Coronary artery (tissue), 2 donors: ENCODE measurements around the gene EIF5AL1.
"Not testable (repeated sequence)": the region's sequence is repeated elsewhere in the genome, so short reads cannot be mapped to it uniquely, and the experiment has no call there.

ENCODE experiments used
- DNase-seq: peaks from one replicate; pipeline ENCODE4 v3.0.0-alpha.2; 2017; ENCODE audit warnings: low spot score
- H3K27ac ChIP-seq, 2 donors: fragments of 200-600 bp; sonication (generic); one replicate each; pipeline ENCODE4 v1.5.1; 2016 to 2019
- H3K4me3 ChIP-seq: fragments of 200-600 bp; sonication (generic); 2 replicates; pipeline ENCODE4 v1.5.1; 2016; ENCODE audit warnings: mild to moderate bottlenecking, moderate library complexity
- TF ChIP-seq, protein P1 (sequence below): fragments of 200-600 bp; sonication (generic); IDR thresholded peaks from one replicate; pipeline ENCODE4 v1.5.1; 2019; ENCODE audit warnings: antibody characterized with exemption

EIF5AL1 gene

DNA sequence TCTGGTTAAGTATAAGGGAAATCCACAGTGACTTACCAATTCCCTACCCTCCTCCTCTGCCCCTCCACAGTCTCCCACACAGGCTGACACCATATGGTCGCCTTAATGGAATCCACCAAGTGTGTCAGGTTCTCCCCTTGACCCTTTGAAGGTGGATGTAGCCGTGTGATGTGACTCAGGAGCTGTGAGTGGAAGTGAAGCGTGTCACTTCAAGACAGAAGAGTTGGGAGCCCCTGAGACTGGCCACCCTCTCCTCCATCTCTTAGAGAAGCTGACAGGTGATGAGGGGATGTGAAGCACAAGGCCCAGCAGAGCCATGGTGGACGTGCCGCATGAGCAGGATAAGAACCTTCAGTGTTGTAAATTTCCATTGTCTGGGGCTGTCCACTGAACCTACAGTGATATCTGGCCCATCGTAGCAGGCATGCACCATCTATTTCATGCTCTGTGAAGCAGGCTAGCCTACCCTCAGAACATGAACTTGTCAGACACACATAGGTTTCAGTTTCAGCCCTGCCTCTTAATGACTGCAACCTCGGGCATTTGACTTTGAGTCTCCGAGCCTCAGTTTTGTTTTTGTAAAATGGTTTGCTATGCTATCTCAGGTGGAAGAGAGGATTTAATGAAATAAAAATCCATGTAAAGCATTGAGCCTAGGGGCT is 12.8 kb downstream of the EIF5AL1 start:
- not testable (repeated sequence) for DNase-seq, H3K27ac ChIP-seq, H3K4me3 ChIP-seq

DNA sequence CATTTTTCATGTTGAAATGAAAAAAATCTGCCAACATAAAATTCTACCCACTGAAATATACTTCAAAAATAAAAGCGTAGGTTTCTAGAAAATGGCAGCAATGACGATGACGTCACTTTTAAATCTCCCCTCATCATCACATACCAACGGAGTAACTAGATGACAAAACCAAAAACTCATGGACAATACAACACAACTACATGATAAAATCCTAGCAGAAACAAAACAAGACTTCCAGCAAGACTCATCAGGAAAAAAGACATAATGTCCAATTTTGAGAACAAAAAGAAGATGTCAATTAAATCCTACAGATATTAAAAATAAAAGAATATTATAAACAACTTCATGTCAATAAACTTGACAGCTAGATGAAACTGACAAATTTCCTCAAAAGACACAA is 15.9 kb downstream of the EIF5AL1 start:
- not testable (repeated sequence) for DNase-seq, H3K27ac ChIP-seq, H3K4me3 ChIP-seq

DNA sequence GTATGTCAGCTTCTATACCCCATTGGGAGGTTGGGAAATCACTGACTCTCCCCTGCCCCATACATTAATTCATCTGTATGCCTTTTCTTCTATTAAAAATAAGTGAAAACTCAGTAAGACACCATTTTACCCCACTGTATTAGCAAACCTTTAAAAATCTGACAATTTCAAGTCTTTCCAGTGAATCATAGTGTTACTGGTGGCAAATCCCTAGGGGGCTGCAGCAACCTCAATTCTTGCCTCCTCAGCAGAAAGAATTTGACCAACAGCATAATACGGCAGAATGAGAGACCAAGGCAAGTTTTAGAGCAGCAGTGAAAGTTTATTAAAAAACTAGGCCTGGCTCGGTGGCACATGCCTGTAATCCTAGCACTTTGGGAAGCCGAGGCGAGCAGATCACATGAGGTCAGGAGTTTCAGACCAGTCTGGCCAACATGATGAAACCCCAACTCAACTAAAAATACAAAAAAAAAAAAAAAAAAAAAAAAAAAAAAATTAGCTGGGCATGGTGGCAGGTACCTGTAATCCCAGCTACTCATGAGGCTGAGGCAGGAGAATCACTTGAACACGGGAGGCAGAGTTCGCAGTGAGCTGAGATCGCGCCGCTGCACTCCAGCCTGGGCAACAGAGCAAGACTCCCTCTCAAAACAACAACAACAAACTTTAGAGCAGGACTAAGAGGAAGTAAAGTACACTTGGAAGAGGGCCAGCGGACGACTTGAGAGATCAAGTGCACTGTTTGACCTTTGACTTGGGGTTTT is 21.0 kb downstream of the EIF5AL1 start:
- DNase-seq, H3K27ac ChIP-seq, H3K4me3 ChIP-seq: not testable (repeated sequence)

DNA sequence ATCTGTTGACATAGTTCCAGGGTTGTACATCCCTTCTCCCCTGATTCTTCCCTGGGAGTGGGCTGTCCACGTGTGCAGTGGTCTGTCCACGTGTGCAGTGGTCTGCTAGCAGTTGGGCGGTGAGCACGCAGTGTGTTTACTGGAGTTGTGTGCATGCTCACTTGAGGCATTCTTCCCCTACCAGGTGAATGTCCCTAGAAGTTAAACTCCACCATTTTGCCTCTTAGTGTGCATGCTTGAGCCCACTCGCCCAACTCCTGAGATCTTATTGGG is 21.5 kb downstream of the EIF5AL1 start:
- not testable (repeated sequence) for H3K27ac ChIP-seq, DNase-seq, H3K4me3 ChIP-seq

DNA sequence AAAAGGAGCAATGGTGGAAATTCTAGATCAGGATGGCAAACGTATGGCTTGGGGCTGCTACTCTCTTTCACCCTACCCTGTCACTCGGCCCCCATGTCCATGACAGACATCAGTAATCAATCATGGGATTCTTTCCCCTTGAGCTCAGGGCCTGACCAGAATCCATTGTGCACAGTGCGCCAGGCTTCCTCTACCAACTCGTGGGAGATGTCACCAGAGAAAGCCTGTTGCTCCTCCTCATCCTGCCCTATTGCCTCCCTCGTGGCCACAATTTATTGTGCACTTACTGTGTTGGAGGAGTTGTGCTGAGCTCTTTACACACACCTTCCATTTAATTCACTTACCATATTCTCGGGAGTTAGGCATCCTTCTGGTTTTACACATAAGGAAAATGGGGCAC is 26.0 kb downstream of the EIF5AL1 start:
- not testable (repeated sequence) for H3K4me3 ChIP-seq, H3K27ac ChIP-seq, DNase-seq

DNA sequence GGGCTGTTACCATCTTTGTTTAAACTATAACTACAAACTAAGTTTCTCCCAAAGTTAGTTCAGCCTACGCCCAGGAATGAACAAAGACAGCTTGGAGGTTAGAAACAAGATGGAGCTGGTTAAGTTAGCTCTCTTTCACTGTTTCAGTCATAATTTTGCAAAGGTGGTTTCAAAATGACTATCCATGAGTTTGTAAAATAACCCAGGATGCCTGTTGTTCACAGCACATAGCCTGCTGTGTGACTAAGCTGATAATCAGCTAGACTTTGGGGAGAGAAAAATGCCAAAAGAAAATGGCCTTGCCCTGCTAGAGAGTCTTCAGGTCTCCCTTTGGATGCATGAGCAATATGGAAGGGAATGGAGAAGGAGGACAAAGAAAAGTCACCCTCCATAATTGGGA is 28.6 kb downstream of the EIF5AL1 start:
- H3K27ac ChIP-seq, DNase-seq, H3K4me3 ChIP-seq: not testable (repeated sequence)

DNA sequence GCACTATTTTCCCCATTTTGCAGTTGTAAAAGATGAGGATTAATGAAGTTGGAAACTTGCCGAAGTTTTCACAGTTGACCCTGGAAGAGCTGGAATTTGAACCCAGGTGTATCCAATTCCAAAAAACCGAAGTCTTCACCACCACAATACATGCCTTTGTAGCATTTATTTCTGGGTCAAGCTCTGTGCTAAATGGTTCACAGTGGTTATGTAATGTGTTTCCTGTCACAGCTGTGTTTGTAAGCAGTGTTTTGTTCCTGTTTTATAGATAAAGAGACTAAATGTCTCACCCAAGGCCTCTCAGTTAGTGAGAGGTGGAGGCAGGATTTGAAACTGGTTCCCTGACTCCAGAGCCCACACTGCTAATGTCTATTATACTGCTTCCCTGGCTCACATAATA is 30.3 kb downstream of the EIF5AL1 start:
- no peak overlapping the region for H3K4me3 ChIP-seq
- no peak overlapping the region for H3K27ac ChIP-seq
- DNase-seq = no peak
- TF ChIP-seq, protein P1, sequence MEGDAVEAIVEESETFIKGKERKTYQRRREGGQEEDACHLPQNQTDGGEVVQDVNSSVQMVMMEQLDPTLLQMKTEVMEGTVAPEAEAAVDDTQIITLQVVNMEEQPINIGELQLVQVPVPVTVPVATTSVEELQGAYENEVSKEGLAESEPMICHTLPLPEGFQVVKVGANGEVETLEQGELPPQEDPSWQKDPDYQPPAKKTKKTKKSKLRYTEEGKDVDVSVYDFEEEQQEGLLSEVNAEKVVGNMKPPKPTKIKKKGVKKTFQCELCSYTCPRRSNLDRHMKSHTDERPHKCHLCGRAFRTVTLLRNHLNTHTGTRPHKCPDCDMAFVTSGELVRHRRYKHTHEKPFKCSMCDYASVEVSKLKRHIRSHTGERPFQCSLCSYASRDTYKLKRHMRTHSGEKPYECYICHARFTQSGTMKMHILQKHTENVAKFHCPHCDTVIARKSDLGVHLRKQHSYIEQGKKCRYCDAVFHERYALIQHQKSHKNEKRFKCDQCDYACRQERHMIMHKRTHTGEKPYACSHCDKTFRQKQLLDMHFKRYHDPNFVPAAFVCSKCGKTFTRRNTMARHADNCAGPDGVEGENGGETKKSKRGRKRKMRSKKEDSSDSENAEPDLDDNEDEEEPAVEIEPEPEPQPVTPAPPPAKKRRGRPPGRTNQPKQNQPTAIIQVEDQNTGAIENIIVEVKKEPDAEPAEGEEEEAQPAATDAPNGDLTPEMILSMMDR = no peak

DNA sequence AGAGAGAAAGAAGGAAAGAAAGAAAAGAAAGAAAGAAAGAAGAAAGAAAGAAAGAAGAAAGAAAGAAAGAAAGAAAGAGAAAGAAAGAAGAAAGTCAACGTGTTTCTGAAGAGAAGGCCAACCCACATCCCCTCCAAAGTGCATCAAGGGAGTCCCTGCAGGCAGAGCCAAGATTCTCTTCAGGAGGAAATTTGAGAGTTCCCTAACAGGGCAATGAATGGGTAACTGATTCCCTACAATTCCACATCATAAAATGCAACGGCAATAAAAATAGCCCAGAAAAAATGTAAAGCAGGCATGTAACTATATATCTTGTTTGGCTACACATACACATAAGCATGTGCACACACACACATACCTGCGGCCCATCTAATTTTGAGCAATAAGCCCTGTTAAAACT is 32.1 kb downstream of the EIF5AL1 start:
- not testable (repeated sequence) for H3K27ac ChIP-seq, DNase-seq, H3K4me3 ChIP-seq

DNA sequence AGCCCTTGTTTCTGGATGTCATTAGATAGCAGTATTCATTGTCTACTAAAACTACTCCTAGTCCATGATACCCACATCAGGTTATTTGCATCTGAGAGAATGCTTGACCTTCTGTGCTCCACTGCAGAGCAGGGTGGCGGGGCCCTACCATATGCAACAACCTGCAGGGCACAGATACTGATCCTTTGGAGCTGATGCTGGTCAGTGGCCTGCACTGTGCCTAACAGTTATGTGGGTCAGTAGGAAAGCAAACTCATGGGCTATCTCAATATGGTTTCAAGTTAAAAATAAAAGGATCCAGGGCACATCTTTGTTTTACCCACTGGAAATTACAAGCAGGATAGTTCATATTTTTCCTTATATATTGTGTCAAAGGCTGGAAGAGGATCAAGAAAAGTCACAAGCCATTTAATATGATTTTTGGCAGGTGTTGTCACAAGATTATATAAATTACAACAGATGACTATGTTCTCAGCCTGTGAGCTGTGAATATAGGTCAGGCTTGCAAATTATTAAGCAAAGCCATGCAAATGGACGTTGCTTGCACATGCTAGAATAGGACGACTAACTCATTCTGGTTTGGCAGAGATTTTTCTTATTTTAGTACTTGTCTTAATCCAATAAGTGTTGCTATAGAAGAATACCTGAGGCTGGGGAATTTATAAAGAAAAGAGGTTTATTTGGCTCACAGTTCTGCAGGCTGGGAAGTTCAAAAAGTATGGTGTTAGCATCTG is 32.8 kb downstream of the EIF5AL1 start:
- H3K27ac ChIP-seq, H3K4me3 ChIP-seq, DNase-seq: not testable (repeated sequence)

DNA sequence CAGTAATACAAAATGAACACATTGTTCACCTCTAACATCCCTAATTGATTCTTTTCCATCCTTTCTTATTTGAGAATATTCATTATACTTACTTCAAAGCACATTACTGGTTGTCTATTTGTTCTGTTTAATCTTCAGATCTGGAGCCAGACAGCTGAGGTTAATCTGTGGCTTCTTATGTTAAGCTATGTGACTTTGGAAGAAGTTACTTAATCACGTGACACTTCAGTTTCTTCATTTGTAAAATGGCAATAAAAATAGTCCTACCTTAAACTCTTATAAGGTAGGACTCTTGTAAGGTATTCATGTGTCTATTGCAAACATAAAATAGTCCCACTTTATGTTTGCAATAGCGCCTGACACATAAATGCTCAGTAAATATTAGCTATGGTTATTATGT is 34.8 kb downstream of the EIF5AL1 start:
- H3K4me3 ChIP-seq, DNase-seq, H3K27ac ChIP-seq: not testable (repeated sequence)

DNA sequence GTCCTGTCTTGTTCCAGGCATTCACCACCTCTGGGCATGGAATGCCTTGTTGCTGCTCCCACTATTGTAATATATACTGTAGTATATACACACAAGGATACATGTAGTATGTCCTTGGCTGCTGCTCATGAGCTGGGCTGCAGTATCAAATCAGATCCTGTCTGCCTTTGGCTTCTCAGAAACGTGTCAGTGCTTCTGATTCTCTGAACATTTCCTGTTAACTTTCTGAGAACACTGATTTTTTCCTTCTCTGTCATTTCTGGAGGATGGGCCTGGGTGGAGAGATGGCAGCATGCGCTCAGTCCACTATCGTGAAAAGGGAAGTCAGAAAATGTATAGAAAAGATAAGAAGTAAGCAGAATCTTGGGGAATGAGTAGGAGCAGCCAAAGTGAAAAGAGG is 35.6 kb downstream of the EIF5AL1 start:
- H3K4me3 ChIP-seq = no peak overlapping the region
- no peak for DNase-seq
- H3K27ac ChIP-seq = no peak overlapping the region
- TF ChIP-seq, protein P1 = no peak

DNA sequence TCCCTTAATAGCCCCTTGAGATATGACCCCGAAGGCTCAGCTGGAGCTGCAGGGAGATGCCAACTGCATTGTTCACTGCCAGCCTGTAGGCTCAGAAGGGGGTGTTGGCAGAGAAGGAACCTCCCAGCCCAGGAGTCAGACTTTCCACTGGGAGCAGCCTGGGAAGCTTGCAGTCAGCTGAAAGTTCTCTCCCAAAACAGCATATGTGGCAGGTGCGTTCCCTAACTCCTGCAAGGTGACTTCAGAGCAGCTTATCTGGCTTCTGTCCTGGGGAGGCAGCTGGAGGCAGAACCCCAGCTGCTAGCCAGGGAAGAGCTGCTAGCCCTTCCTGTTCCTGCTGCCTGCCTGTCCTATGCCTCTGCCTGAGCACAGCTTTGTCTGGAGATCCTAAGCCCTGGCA is 39.8 kb downstream of the EIF5AL1 start:
- DNase-seq = no peak
- H3K27ac ChIP-seq = no peak overlapping the region
- TF ChIP-seq, protein P1 = no peak
- H3K4me3 ChIP-seq = no peak overlapping the region
